Astrocyte of the cerebellum (primary cell): ENCODE data around the gene PDE4D.

Experiments
- DNase-seq: peaks from one replicate; pipeline ENCODE4 v3.0.0-alpha.2; 2011; ENCODE audit warnings: low read depth
- H3K4me3 ChIP-seq: 2 replicates; pipeline ENCODE4 v1.5.1; 2011; ENCODE audit warnings: mild to moderate bottlenecking, low read depth, low read length, moderate library complexity
- in situ Hi-C: cut with HindIII; loops from 2 replicates; pipeline ENCODE4 v1.10.0; 2017; ENCODE audit warnings: low sequenced_read_pairs
- TF ChIP-seq, protein P1 (sequence below): IDR thresholded peaks from 2 replicates; pipeline ENCODE4 v1.5.1; 2012; ENCODE audit warnings: low read length, low read depth, moderate library complexity, mild to moderate bottlenecking; ENCODE audit errors: missing control alignments

Gene PDE4D

DNA sequence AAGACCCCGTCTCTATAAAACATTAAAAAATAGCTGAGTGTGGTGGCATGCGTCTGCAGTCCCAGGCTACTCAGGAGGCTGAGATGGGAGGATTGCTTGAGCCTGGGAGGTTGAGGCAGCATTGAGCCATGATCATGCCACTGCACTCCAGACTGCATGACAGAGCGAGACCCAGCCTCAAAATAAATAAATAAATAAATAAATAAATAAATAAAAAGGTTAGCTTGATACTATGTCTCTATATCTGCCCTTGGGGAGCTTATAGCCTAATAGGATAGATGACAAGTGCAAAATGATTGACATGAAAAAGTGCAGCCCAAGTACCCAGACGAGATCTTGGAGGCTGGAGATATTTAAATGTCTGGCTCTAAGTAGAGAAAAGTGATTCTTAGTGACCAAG lies 122.6 kb downstream of the PDE4D start:
- no peak for DNase-seq
- in situ Hi-C loops = no loop called here
- H3K4me3 ChIP-seq = no peak overlapping the region
- TF ChIP-seq, protein P1, sequence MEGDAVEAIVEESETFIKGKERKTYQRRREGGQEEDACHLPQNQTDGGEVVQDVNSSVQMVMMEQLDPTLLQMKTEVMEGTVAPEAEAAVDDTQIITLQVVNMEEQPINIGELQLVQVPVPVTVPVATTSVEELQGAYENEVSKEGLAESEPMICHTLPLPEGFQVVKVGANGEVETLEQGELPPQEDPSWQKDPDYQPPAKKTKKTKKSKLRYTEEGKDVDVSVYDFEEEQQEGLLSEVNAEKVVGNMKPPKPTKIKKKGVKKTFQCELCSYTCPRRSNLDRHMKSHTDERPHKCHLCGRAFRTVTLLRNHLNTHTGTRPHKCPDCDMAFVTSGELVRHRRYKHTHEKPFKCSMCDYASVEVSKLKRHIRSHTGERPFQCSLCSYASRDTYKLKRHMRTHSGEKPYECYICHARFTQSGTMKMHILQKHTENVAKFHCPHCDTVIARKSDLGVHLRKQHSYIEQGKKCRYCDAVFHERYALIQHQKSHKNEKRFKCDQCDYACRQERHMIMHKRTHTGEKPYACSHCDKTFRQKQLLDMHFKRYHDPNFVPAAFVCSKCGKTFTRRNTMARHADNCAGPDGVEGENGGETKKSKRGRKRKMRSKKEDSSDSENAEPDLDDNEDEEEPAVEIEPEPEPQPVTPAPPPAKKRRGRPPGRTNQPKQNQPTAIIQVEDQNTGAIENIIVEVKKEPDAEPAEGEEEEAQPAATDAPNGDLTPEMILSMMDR = no peak

DNA sequence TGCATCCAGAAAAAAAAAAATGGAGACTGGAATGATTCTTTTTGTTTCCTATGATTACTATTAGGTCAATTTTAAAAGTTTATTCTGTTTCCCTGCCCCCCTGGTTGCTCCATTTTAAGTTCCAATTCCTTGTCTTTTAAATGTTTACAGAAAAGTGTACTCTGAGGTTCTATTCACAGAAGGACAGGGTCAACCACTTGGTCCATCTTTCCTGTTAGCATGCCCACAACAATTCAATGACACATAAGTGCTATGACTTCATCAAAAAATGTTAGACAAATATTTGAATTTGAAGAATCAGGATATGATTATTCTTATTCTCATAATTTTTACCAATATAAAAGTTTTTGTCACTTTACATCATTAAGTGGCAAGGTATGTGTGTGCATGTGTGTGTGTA lies 123.7 kb downstream of the PDE4D start:
- DNase-seq = no peak
- TF ChIP-seq, protein P1 = no peak
- H3K4me3 ChIP-seq = no peak overlapping the region
- in situ Hi-C loops = no loop called here

DNA sequence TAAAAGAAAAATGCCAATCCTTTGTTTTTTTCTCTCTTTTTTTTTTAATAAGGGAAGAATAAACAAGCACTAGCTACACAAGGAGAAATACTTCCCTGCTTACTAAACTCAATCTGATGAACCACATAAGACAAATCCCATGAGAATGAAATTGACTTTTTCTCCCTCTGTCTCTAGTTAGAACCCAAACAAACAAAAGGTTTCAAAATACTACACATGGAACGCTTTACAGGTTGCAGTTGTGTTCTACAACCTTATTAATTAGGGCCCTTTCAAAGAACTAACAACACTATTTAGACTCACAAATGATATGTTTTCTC lies 124.5 kb downstream of the PDE4D start:
- TF ChIP-seq, protein P1 = no peak
- in situ Hi-C loops = no loop called here
- DNase-seq = no peak
- H3K4me3 ChIP-seq = peak overlapping the region; percentile 49

DNA sequence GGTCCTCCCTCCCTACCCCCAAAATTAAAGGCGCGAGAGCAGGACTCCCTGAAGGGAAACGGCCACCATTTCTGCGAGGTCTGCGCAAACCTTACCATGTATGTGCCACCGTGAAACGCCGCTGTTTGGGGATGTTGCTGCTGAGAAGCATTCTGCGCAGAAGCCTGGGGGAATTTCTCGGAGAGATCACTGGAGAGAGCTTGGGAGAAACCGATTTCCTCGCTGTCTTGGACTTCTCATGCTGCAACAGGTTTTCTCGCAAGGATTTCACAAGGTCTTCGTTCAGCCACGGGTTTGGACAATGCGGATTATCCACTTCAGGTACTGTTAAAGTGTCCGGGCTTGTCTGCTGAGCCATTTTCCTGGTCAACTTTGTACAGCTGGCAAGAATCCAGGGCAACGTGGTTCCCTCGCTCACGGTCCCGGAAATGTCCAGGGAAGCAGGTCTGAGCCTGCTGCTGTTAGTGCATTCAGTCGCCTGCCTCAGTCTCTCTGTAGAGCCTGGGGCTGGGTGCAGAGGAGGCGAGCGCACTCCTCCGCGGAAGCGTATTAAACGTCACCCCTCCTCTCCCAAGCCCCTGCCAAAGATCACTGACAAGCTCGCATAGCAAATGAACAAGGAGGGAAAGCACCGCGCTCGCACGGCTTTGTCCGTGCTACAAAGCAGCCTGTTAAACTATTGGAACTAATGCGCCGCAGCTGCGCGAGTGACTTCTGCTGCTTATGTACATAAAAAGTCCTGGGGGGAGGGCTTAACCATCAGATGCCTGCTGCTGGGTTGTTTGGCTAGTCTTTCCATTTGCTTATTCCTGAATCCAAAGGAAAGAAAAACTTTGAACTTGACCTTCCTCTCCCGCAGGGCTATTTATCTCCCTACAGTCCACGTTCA lies 125.1 kb downstream of the PDE4D start:
- TF ChIP-seq, protein P1 = no peak
- H3K4me3 ChIP-seq = peak overlapping the region; percentile 49
- in situ Hi-C loops = no loop called here
- peak; percentile 86 for DNase-seq

DNA sequence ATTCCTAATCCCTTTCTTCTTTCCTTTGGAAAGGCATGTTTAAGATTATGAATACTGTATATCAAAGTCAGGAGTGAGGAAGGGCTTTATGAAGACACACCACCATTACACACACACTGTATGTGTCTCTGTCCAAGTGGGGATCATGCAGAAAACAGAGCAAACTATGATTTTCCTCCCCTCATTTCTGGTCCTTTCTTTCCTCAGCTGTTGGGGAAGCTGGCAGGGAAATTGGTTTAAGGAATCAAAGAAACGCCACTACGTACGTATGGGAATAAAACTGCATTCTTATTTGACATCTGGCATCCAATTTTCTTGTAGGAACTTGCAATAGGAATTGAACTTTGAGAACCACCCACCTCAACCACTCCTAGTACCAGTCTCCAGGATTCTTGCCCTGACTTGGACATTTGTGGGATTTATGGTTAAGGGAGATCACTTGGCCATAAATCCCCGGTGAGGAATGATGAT lies 125.8 kb downstream of the PDE4D start:
- DNase-seq = no peak
- peak overlapping the region; percentile 49 for H3K4me3 ChIP-seq
- in situ Hi-C loops = no loop called here
- TF ChIP-seq, protein P1 = no peak

DNA sequence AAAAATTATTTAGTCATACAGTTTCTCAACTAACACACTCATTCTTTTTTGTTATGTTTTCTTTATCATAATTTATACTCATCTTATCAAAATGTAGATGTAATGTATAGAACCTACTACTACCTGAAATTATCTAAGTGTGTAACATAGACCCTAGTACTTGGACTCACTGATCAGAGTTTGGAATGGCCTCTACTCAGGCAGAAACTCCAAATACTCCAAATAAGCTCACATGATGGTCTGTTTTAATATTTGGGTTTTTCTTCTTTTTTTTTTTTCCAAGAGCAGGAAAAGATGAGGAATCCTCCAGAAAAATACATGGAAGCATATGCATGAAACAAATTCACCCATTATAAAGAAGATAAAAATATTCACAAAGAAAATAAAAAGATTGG lies 126.3 kb downstream of the PDE4D start:
- in situ Hi-C loops = no loop called here
- peak overlapping the region; percentile 49 for H3K4me3 ChIP-seq
- TF ChIP-seq, protein P1 = no peak
- no peak for DNase-seq
